Activated T-cell treated with anti-CD3 and anti-CD28 coated beads for 4 hours (primary cell): ENCODE results near the gene DNAI2.

Experiments used
- DNase-seq: peaks from one replicate; pipeline ENCODE4 v3.0.0-alpha.2; 2020

DNAI2 gene, protein sequence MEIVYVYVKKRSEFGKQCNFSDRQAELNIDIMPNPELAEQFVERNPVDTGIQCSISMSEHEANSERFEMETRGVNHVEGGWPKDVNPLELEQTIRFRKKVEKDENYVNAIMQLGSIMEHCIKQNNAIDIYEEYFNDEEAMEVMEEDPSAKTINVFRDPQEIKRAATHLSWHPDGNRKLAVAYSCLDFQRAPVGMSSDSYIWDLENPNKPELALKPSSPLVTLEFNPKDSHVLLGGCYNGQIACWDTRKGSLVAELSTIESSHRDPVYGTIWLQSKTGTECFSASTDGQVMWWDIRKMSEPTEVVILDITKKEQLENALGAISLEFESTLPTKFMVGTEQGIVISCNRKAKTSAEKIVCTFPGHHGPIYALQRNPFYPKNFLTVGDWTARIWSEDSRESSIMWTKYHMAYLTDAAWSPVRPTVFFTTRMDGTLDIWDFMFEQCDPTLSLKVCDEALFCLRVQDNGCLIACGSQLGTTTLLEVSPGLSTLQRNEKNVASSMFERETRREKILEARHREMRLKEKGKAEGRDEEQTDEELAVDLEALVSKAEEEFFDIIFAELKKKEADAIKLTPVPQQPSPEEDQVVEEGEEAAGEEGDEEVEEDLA

DNA sequence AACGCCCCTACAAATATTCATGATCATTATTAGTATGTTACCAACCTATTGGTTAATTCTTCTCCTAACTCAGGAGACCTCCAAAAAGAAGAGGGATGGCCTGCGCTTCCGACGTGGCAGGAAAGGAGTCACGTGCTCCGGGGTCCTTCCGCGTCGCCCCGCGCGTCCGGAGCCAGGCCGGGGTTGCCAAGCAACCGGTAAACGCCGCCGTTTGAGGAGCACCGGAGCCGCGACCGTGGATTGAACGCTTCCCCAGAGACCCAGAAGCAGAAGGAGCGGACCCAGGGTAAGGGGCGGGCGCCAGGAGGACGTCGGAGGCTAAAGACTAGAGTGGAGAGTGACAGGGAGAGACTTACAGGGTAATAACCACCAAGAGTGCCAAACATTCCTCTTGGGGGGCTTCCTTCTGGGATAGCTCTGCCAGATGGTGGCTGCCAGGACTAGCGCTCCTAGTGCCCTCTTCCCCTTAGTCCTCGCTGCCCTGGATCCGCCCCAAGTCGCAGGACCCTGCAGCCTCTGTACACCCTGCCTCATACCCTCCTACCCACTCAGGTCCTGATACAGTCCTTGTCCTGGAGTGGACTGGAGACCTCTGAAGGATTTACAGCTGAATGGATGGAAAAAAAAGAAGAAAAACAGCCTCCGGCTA, at the start of gene DNAI2:
TSS of gene DNAI2 (plus strand) at position 175 of the 649 bp plus-strand sequence. CDS start 7,584 bp downstream, outside the sequence.
- no peak for DNase-seq

DNA sequence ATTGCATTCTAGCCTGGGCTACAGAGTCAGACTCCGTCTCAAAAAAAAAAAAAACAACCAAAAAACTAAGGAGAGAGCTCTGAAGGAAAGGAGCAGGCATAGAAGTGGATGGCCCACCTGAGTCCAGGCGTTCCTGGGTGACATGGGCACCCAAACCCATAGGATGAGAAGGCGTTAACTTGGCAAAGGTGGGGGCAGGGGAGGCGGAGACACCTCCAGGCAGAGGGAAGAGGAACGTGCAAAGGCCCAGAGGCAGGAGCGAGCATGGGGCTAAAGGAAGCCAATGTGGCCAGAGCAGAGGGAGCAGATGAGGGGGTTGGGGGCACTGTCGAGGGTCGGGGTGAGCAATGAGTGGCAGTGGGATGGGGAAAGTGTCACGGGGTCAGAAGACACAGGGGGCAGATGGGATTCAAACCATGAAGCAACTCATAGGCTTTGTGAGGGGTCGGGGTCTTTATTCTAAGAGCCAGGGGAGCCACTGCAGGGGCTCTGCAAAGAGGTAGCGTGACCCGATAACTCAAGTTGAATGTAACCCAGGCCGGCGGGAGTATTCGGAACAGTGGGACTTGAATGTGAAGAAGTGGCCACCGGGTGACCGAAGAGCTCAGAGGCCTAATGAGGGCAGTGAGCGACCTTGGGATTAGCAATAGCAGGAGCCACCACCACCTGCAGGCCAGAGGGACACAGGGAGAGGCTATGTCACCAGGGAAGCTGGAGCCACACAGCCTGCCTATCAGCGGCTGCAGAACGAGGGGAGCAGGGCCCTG, 48.9 kb upstream of the DNAI2 start:
- DNase-seq, result no peak

DNA sequence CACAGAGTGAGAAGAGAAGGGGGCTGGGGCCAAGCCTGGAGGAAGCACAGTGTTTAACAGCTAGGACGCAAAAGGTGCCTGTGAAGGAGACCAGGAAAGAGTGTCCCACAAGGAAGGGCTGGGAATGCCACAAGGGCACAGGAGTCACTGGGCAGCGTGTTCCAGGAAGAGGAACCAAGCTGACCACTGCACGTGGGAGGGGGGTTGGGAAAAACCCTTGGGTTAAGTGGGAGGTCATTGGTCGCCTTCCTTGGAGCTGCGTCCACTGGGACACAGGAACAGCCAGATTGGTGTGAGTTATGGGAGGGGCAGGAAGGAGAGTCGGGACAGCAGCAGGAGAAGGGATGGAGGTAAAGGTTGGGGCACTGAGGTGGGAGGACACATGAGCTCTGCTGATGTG, 47.8 kb upstream of the DNAI2 start:
- DNase-seq, result no peak

DNA sequence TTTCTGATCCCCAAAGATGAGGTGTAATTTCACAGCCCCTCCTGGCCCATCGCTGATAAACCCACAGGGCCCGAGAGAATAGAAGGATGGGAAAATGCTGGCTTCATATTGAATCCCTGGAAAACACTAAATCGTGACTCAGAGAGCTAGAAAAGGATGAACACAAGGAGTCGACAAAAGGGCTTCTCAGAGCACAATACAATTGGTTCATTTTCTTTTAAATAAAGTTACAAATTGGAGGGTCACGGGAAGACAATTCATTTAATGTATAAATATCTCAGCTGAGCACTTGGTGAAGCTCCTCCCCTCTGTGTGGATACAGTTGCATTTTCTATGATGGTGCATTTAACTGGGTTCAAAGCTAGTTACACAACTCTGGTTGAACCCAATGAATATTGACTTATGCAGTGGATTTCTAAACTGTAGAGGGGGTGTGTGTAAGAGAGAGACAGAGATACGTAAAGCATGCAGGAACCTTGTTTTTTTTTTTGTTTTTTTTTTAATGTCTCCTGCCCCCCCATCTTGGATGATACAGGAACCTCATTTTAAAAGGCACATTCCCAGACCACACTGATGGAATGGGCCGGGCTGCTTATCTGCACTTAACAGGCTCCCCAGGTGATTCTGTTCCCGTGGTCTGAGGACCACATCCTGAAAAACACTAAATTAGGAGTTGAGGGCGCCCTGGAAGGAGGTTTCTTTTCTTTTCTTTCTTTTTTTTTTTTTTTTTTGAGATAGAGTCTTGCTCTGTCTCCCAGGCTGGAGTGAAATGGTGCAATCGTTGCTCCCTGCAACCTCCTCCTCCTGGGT, 46.6 kb upstream of the DNAI2 start:
- no peak for DNase-seq

DNA sequence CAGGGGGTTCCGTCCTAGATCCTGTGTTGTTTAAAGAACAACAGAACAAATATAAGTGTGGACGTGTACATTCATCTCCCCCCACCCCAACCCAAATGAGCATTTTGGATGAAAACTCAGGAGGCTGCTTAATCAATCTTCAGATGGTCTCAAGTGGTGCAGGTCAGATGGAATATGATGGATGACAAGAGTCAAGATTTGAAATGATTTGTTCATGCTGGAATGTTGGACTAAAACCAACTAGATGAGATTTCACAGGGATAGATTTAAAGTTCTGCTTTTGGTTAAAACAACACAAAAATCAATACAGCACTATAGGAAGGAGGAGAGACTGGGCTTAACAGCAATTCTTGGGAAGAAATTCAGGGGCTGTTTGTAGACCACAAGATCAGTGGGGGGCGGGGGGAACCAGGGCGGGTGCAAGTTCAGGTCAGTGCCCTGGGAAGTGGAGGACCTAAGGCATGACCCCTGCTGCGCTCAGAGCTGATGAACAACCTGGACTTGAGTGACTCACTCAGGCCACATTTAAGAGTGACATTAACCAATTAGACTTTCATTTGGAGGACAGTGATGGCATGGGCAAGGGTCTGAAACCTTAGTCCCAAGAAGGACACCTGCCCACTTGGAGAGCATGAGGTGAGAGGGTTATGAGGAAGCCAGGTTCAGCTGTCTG, 45.6 kb upstream of the DNAI2 start:
- no peak for DNase-seq

DNA sequence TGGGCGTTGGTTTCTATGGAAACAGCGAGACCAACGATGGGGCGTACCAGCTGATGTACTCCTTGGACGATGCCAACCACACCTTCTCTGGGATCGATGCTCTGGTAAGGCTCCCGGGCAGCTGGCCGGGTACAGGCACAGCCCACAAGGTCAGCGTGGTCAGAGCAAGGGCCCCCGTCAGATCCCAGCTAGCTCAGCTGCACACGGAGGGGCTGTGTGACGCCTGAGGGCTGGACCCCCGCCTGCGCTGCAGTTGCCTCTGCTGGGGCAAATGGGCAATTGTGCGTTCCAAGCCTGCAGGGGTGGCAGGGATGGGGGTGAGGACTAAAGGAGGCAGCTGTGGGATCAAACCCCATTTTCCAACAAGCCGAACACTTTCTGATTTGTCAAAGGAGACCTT, 43.1 kb upstream of the DNAI2 start:
- DNase-seq, result no peak

DNA sequence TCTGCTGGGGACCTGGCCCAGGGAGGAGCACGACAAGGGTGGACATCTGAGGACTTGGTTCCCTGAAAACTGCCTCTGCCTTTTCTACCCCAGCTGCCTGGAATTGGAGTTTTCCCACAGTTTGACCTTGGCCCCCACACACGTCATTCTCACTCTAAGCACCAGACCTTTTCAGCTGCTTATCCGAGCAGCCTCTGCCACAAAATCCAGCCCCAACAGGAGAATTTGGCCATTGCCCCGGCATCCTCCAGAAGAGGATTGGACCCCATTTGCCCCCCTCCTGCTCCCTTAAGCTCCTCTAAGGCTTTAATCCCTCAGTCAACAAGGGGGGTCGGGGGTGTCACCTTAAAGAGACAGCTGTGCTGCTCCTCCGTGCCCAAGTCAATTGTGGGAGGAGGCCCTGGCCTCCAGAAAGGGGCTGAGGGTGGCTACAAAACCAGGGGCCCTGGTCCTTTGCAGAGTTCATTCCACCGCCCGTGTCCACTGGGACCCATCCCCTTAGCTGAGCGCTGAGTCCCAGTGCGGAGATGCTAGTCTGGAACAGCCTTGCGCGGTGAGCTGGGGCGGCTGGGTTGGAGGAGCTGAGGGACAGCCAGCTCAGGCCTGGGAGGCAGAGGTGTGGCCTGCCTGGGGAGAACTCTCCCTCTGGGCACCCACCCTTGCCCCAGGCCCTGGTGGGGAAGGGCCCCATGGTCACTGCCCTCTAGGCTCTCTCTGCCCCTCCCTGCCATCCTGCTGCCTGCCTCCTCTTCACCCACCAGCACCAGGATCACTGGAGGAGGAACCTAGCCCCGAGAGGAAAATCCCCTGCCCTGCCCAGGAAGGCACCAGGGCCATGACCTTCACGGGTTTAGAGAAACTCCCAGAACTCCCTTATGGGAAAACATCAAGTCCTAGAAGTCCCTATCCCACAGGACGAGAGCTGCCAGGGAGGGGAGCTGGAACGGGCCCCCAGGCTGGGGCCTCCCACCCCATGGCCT, 41.8 kb upstream of the DNAI2 start:
- DNase-seq, result no peak

DNA sequence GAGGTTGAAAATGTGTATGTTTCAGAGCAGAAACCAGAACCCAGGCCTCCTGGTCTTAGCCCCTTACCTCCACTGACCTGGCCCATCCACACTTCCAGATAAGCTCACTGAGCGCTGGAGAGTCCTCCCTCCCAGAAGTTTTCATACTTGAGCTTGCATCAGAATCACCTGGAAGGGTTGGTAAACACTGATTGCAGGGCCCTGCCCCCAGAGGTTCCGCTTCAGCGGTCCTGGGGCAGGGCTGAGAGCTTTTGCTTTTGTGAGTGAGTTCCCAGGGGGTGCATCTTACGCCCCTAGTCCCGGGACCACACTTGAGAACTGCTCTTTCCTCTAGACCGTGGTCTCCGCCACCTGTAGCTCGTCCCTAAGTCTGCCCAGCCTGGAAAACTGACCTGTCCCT, 40.1 kb upstream of the DNAI2 start:
- no peak for DNase-seq

DNA sequence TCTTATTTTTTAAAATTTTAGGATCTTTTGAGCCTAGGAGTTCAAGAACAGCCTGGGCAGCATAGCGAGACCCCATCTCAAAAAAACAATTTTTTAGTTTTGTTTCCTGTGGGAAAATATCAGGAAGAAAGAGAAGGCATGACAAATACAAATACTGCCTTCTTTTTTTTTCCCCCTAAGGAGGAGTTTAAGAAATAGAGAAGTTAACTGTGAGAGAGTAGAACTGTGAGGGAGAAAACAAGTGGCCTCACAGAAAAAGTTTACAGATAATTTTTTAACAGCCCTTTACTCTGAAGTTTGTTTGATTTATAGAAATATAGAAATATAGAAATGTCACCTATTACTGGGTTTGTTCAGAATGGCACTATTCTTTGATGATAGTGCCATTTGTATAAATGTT, 39.5 kb upstream of the DNAI2 start:
- no peak for DNase-seq

DNA sequence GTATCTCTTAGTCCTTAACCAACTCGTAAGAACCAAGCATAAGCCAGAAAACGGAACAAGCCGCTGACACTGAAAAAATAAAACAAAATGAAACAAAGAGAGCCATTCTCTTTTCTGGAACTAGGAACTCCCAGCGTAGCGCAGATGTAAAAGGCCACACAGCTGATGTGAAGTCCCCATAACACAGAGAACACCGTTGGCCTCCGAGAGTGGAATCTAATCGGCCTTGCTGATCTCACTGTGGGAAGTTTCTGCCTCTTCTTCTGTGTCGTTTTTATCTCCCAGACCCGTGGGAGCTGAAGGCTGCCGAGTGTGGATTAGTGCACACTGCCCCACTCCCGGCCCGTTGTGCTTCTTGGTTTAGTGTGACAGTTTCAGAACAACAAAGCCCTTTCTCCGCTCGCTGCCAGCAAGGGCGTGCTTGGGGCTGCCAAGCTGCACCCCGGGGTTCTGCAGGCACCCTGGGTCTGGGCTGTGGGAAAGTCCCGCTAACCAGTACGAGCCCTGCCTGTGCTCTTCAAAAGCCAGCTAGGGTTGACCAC, 38.9 kb upstream of the DNAI2 start:
- DNase-seq, result no peak

DNA sequence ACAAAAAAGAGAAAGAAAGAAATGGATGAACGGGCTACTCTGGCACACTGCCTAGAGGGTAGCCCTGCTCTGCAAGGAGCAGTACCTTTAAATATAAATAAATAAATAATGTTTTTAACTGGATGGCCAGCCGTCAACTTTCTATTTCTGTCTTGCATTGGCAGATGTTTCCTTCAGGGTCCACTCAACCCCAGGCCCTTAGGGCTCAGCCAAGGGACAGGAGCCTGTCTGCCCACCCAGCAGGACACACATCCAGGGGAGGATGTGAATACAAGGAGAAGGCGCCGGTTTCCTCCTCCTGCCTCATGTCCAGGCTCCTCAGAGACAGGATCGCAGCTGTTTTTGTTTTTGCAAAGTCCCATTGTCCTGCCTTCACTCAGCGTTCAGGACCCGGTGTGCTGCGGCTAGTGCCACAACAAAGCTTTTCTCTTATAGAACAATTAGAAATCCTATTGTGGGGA, 38.1 kb upstream of the DNAI2 start:
- no peak for DNase-seq

DNA sequence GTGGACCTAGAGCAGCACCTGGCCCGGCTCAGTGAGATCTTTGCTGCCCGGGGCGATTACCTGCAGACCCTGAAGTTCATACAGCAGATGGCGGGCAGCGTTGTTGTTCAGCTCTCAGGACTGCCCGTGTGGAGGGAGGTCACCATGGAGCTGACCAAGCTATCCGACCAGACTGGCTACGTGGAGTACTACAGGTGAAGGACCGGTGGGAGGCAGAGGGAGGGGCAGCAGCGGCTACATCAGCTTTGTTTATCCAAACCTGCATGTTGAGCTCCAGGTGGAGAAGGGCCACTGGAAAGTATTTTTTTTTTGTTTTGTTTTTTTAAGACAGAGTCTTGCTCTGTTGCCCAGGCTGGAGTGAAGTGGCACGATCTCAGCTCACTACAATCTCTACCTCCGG, 36.7 kb upstream of the DNAI2 start:
- no peak for DNase-seq

DNA sequence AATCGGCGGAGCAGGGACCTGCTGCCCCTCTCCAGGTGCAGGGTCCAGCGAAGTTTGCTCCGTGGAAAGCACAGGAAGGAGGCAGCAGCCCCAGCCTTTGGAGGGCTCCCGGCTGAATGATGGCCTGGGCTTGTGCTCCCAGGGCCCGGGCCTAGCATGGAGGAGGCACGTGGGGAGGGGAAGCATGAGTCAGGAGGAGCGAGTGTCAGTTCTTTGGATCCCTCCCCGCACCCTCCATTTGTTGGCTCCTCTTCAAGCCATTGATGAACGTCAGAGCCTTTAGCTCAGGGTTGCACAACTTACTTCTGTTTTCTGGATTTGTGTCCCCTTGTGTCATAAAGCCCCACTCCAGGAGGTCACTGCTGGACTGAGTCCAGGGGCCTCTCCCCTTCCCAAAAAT, 34.9 kb upstream of the DNAI2 start:
- no peak for DNase-seq

DNA sequence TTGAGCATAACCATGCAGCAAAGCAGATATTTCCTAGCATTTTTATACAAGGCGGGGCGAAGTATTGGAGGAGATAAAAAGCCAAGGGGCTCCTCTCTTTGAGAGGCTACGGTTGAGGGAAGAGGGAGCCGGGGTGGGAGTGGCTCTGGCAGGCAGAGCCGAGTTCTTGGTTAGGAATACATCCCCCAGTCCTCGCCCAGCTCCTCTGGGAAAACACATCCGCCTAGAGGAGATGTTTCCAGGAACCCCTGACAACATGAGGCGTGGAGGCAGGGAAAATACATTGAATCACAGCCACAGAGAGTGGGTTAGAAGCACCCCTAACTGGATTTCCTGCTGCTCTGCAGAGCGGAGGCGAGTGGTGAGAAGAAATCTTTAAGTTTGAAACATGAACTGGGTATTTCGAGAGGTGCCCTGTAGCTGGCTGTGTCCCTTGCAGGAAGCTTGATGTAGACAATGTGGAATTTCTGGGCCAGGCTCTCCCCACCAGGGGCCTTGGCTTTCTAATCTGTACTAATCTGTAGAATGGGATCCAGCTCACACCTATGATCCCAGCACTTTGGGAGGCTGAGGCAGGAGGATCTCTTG, 33.3 kb upstream of the DNAI2 start:
- DNase-seq, result no peak

DNA sequence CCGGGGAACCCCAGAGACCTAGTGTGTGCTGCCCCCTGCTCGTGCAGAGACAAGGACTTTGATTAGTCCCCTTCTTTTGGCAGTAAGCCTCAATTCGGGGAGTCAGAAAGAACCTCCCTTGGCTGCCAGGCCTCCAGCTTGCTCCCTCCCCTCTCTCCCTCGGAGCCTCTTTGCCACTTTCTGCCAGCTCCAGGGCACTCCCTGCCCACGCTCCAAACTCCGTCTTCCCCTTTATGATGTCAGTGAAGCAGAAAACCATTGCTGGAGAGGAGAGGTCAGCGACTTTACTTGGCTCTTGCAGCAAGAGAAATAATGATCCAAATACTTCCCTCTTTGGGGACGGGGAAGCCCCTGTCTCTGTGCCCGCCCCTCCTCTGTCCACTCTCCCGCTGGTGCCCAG, 32.6 kb upstream of the DNAI2 start:
- DNase-seq, result no peak

DNA sequence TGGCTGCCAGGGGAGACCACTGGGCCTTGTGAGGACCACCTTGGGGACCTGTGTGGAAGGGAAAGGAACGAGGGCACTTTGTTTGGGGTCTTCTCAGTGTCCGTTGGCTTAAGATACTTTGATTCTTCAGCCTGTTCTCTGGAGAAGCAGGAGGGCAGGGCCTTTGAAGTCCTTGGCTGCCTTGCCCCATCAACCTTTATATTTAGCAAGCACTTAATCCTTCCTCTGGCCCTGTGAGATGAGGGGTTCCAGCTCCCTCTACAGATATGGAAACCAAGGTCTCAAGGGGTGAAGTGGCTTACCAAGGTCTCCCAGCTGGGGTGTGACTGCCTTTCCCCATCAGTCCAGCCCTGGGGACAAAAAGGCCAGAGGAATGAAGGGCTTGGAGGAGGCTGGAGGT, 32.2 kb upstream of the DNAI2 start:
- no peak for DNase-seq

DNA sequence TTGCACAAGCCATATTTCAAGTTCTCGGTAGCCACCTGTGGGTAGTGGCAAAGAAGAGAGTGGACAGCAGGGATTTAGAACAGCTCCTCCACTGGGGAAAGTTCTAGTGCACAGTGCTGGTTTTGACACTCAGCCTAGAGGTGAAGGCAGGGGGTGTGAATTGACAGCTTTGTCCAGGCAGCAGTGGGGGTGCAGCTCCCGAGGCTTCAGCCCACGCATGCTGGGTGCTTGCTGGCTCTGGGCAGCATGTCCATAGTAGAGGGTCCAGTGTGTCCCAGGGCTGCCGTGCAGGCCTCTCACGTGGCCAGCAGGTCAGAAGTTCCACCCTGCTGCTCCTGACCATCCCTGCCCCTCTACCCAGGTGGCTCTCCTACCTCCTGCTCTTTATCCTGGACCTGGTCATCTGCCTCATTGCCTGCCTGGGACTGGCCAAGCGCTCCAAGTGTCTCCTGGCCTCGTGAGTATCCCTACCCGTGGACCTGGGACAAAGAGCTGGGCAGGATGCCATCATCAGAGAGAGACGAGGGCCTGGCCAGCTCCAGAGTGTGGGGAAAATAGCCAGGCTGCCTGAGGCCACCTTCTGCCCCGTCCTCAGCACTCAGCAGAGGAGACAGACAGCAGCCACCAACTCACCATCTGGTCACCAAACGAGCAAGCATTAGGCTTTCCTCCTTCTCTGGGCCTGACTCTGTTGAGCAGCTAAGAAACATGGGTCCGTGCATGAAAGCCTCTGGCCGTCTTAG, 30.9 kb upstream of the DNAI2 start:
- DNase-seq, result no peak

DNA sequence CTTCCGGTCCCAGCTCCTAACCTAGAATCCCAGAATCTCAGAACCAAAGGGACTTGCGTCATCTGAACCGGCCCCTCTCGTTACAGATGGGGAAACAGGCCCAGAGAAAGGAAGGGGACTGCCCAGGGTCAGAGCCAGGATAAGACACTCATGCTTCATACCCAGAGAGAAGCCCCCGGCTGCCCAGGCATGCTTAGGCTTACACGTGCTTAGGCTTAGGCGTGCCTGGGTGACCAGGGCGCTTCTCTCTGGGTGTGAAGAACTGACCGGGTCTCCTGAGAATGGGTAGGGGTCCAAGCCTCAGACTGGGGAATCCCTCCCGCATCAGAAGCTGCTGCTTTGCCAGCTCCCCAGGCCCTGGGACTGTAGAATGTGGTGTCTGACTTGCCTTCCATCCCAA, 29.9 kb upstream of the DNAI2 start:
- DNase-seq, result no peak

DNA sequence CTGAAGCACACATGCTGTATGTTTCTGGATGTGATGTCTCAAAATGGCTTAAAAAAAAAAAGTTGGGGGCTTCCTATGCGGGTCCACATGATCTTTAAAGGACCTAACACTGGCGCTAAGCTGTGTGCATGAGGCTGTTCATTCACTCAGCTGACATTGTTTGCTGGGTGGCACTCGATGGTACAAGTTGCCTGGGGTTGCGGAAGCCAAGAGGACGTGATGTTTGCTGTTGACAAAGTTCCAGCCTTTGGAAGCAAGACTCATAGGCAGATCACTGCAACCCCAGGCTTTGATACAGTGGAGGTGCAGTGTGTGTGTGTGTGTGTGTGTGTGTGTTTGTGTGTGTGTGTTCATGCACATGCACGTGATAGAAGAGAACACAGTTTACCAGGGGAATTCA, 29.5 kb upstream of the DNAI2 start:
- no peak for DNase-seq
